GM18858 (cell line): ENCODE data around the gene NAT14.

Source experiments
- ATAC-seq: cut with Tn5 transposase; IDR thresholded peaks from one replicate; pipeline ENCODE4 v1.9.1; 2021; ENCODE audit not compliant: unreplicated experiment

Gene NAT14

GRCh38 chr19:55452749-55453346 lies 32.1 kb upstream of the NAT14 start:
- no peak for ATAC-seq

DNA sequence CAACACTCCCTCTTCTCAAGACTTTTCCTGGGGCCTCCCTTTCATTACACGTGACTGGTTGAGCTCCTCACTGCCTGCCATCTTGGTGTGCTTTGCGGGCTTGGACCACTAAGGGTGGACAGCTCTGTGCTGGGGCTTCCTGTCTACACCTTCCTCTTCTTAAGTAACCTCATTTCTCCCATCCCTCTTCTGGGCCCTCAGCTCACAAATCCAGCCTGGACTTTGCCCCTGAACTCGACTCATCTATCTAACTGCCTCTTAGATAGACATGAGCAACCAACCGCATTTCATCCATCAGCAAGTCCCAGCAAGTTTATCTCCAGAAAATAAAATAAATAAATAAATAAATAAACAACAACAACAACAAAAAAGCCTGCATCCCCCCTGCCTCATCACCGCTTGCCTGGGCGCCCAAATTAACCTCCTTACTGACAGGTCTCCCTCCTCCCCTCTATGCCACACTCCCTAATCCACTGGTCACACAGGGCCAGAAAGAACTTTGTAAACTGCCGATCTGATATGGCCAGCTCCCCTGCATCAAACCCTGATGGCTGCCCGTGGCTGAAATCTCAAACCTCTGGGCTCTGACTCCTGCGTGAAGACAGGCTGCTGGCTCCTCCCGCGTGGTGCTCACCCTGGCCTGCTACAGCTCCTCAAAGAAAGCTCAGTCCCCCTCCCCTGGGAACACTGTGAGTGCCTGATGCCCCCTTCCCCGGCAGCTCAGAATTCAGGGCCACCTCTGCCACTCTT lies 31.3 kb upstream of the NAT14 start:
- ATAC-seq, result no peak

DNA sequence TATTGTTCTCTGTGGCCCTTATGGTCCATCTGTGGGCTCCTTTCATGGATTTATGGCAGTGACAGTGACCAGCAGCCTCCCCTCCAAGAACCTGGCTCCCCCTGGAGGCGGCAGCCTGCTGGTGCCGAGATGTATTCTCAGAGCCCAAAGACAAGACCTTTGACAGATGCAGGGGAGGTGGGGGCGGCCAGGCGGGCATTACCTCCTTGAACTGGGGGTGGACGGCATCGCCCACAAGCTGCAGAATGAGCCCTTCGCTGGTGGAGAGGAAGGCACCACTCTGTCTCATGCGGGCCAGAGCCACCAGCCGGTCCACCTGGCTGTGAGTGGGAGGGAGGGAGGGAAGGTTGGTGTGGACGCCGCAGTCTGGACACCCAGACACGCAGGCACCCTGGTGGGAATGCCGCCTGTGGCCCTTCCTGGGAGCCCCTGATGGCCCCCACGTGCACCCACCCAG lies 30.2 kb upstream of the NAT14 start:
- ATAC-seq, result no peak

DNA sequence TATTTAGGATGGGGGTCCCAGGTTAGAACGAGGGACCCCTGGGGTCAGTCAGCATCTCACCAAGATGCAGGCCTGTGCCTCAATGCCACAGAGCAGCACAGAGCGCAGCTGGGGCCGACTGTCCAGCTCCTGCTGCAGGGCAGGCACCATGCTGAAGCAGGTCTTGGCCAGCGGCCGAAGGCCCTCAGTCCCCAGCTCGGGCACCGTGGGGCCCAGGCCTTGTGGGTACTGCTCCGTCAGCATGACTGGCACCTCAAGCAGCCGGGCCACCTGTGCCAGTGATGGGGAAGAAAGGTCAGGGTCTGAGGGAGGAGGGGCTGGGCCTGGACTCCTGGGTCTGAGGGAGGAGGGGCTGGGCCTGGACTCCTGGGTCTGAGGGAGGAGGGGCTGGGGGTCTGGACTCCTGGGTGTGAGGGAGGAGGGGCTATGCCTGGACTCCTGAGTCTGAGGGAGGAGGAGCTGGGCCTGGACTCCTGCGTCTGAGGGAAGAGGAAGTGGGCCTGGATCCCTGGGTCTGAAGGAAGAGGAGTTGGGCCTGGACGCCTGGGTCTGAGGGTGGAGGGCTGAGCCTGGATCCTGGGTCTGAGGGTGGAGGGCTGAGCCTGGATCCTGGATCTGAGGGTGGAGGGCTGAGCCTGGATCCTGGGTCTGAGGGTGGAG lies 29.3 kb upstream of the NAT14 start:
- no peak for ATAC-seq

DNA sequence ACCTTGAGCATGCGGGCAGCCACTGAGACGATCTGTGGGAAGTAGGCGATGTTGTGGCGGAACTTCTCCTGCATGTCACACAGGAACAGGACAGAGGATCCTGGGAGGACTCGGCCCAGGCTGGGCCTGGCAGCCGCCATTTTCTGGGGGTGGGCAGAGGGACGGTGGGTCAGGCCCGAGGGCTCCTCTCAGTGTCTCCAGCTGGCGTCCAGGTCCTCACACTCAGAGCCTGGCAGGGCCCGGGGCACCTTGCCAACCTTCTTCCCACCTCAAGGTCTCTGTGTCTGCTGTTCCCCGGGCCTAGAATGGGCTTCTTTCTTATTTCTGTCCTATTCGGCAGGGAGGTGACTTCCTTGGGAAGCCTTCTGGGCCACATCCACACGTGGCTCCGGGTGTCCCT lies 28.6 kb upstream of the NAT14 start:
- ATAC-seq, result no peak

- no peak for ATAC-seq
These were observed 27.1 kb upstream of the NAT14 start for GRCh38 chr19:55457683-55458457.

GRCh38 chr19:55459551-55459949 lies 25.4 kb upstream of the NAT14 start:
- no peak for ATAC-seq

GRCh38 chr19:55459950-55460657 lies 24.9 kb upstream of the NAT14 start:
- ATAC-seq, result no peak

DNA sequence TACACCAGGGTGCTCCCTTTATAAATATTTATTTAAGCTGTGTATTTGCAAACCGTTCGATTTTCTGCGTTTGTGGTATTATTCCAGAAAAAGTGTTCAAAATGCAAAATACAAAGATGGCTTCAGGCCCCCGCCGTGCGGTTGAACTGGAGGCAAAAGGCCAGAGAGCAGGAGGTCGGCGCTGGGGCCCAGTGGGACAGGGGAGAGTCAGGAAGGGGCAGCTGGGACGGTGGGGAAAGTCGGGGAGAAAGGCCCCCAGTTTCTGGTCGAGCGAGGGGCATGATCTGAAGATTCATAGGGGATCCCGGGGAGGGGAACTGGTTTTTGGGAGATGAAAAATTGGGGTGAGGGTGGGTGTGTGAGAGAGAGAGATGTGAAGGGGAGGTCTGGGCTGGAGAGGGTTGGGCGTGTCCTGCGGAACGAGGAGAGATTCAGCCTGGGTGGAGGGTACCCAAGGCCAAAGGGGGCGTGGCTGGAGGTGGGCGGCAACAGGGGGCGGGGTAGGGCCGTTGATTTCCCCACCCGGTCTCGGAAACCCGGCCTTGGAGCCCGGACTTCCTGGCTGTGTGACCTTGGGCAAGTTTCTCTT lies 24.2 kb upstream of the NAT14 start:
- ATAC-seq, result no peak

DNA sequence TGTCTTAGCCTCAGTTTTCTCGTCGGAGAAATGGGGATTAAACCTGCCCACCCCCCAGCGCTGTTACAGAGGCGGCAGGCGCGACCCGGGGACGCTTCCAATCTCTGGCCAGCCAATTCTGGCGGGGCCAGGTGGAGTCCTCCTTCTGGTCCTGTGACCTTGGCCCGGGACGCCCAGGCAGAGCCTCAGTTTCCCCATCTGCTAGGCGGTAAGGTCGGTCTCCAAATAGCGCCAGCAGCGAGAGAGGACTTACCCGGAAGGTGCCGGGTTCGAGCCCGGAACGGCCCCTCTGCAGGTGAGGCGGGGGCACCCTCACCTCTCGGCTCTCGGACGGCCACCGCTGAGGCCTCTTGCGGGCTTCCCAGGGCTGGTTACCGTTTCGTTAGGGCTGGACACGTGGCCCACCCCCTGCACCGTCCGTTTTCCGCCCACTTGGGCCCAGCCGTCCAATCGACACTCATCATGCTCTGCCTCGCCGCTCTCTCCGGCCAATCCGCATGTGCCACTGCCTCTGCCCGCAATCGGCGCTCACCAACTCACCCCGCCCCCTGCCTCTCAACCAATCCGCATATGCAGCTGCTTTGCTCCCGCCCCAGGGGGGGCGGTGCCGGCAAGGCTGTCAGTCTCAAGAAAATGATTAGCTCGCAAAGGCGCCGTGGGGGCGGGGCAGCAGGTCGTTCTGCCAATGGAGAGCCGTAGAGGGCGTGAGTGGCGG lies 23.6 kb upstream of the NAT14 start, which contains the start of gene ISOC2:
Gene ISOC2 (minus strand): TSS at position 384 of the 715 bp plus-strand sequence. CDS start 5,156 bp downstream, outside the sequence.
- peak; percentile 78 for ATAC-seq

DNA sequence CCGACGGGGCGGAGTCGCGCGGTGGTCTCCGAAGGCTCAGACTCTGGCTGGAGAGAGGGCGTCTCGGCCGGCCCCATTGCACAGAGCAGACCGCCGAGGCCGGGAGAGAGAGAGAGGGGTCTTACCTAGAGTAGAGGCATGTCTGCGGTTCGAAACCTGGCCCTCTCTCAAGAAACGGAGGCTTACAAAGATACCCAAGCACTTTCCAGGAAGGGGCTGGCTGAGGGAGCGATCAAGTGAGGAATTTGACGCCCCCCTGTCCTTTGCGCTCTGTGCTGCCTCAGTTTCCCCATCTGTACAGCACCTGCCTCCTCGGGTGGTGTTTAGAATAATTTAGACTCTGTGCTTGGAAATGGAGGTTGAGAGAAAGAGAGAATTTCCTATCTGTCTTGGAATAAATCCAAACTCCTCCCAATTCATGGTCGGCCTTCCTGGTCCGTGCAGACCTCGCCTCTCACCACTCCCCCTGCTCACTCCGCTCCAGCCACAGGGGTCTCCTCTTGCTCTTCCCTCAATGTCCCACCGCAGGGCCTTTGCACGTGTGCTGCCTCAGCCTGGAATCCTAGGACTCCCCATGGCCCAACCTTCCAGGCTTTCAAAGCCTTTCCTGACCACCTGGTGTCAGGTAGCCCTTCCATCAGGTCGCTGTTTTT lies 22.9 kb upstream of the NAT14 start:
- no peak for ATAC-seq

- ATAC-seq, result no peak
These were observed 22.3 kb upstream of the NAT14 start for GRCh38 chr19:55462722-55463121.

DNA sequence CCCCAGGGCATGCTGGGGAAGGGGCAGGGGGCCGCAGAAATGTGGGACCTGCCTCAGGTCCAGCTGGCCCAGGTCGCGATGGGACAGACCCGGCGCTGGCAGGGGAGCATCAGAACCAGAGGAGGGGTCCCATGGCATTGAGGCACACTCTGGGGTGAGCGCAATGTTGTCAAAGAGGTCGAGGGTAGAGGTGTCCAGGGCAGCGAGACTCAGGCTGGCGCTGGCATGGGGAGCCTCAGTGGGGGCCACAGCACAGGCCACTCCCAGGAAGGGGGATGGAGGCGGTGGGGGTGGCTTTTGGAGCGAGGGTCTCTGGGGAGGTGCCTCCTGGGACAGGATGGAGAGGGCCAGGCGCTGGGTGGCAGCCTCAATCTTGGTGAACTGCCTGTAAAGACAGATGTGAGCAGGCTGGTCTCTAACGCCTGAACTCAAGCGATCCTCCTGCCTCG lies 21.4 kb upstream of the NAT14 start:
- ATAC-seq, result no peak

DNA sequence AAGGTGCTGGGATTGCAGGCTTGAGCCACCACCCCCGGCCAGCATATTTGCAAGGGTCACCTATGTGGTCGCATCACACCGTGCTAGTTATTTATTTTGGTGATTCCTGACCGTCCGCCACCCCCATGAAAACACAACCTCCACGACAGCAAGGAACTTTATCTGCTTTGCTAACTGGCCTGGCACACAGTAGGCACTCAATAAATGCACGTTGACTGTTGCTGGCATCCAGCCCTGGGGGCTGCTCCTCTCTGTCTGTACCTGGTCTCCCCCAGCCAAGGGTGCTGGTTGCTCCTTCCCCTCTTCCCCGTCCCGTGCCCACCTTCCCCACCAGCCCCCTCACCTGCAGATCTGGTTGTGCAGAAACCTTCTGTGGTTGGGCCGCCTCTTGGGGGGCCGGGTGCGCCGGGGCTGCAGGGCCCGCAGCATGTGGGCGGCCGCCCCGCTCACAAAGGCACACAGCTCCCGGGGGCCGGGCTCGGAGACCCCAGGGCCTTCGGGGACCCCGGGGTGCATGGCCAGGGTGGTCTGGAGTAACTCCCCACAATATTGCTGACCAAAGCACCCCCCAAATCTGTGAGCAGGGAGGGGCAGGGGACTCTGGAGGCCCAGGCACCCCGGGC lies 20.8 kb upstream of the NAT14 start:
- ATAC-seq, result no peak

DNA sequence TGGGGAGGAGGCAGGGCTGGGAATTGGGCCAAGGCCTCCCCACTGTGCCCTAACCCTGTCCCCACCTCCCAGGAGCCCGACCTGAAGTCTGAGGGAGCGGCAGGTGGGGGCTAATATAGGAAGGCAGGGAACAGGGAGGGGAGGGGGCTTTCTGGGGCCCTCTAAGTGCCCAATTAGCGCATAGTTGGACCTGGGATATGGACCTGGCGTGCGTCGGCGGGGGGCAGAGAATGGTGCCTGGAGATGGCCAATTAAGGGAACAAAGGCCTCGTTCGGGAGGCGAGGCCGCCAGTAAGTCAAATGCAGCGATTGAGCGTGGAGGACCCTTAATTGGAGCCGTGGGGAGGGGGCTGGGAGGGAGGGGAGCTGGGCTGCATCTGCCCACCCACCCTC lies 20.3 kb upstream of the NAT14 start, which contains the start of gene C19orf85:
Gene C19orf85 (minus strand): TSS at position 90 of the 393 bp plus-strand sequence. CDS start 197 bp downstream, outside the sequence.
- ATAC-seq, result no peak

GRCh38 chr19:55465460-55466240 lies 19.3 kb upstream of the NAT14 start:
- no peak for ATAC-seq

- ATAC-seq, result no peak
These were observed 18.8 kb upstream of the NAT14 start for GRCh38 chr19:55466241-55466614.
